NCI-H1092 treated with DMSO at 0.1 percent for 48 hours (cell line): Measurements from ENCODE around the gene ARRB1.
"Not testable (repeated sequence)": the region's sequence is repeated elsewhere in the genome, so short reads cannot be mapped to it uniquely, and the experiment has no call there.

ENCODE experiments used
- DNase-seq: peaks from one replicate; lab custom pipeline; 2025; lab: John Stamatoyannopoulos, UW

The ARRB1 gene

GRCh38 chr11:75351541-75351790 lies at the start of gene ARRB1:
ARRB1 (minus strand) TSS chr11:75351661; CDS start chr11:75351607, 54 bp downstream.
- peak; percentile 58 for DNase-seq

- DNase-seq, result no peak
Measured at GRCh38 chr11:75400146-75400865, 48.8 kb upstream of the ARRB1 start.

- DNase-seq, result peak; percentile 98
Measured at GRCh38 chr11:75399344-75400145, 48.1 kb upstream of the ARRB1 start, which contains the start of gene RPS3. RPS3 (plus strand) TSS chr11:75399518; CDS start chr11:75399548, 30 bp downstream.

GRCh38 chr11:75398906-75399305 lies 47.4 kb upstream of the ARRB1 start:
- DNase-seq, result no peak

- no peak for DNase-seq
Measured at GRCh38 chr11:75394085-75394840, 42.8 kb upstream of the ARRB1 start.

- no peak for DNase-seq
Measured at GRCh38 chr11:75389925-75390324, 38.5 kb upstream of the ARRB1 start.

GRCh38 chr11:75389276-75389605 lies 37.8 kb upstream of the ARRB1 start:
- no peak for DNase-seq

GRCh38 chr11:75388386-75389275 lies 37.2 kb upstream of the ARRB1 start:
- peak; percentile 89 for DNase-seq

GRCh38 chr11:75387736-75388294 lies 36.4 kb upstream of the ARRB1 start:
- DNase-seq, result no peak

- DNase-seq, result no peak
Measured at GRCh38 chr11:75386942-75387630, 35.6 kb upstream of the ARRB1 start.

GRCh38 chr11:75384438-75385080 lies 33.1 kb upstream of the ARRB1 start:
- DNase-seq, result peak; percentile 79

- no peak for DNase-seq
Measured at GRCh38 chr11:75383246-75383645, 31.8 kb upstream of the ARRB1 start.

- DNase-seq, result no peak
Measured at GRCh38 chr11:75380716-75381420, 29.4 kb upstream of the ARRB1 start.

- DNase-seq, result no peak
Measured at GRCh38 chr11:75380245-75380644, 28.8 kb upstream of the ARRB1 start.

- DNase-seq, result not testable (repeated sequence)
Measured at GRCh38 chr11:75378776-75379175, 27.3 kb upstream of the ARRB1 start.

- no peak for DNase-seq
Measured at GRCh38 chr11:75376175-75376574, 24.7 kb upstream of the ARRB1 start.

- no peak for DNase-seq
Measured at GRCh38 chr11:75375626-75376025, 24.2 kb upstream of the ARRB1 start.

- no peak for DNase-seq
Measured at GRCh38 chr11:75374646-75375045, 23.2 kb upstream of the ARRB1 start.

- no peak for DNase-seq
Measured at GRCh38 chr11:75373201-75373600, 21.7 kb upstream of the ARRB1 start.
